Neural progenitor cell (in vitro differentiated cells): ENCODE results near the gene NEK6. TPM values are rescaled to one million over a fixed set of nuclear protein-coding genes. Genes with fewer than 3 reads are reported as not detected.
A peak's percentile ranks its signal among the peaks of the same experiment; 100 is the strongest.

Experiments
- DNase-seq: peaks from one replicate; pipeline ENCODE4 v3.0.0-alpha.2; 2016; ENCODE audit warnings: low spot score
- H2AFZ ChIP-seq: fragments of 200-600 bp; sonication (generic); replicated peaks from 2 replicates; pipeline ENCODE4 v1.6.1; 2016; ENCODE audit warnings: antibody characterized with exemption
- H3F3A ChIP-seq: fragments of 200-600 bp; sonication (generic); 2 replicates; pipeline ENCODE4 v1.6.1; 2016; ENCODE audit warnings: antibody characterized with exemption, low read depth
- H3K27ac ChIP-seq: fragments of 200-600 bp; sonication (generic); 2 replicates; pipeline ENCODE4 v1.5.1; 2016; ENCODE audit warnings: mild to moderate bottlenecking
- H3K27me3 ChIP-seq: fragments of 200-600 bp; sonication (generic); 2 replicates; pipeline ENCODE4 v1.6.1; 2016; ENCODE audit warnings: mild to moderate bottlenecking, moderate library complexity
- H3K36me3 ChIP-seq: fragments of 200-600 bp; sonication (generic); 2 replicates; pipeline ENCODE4 v1.5.1; 2016
- H3K4me1 ChIP-seq: fragments of 200-600 bp; sonication (generic); 2 replicates; pipeline ENCODE4 v1.6.1; 2016; ENCODE audit warnings: mixed run types
- H3K4me2 ChIP-seq: fragments of 200-600 bp; sonication (generic); 2 replicates; pipeline ENCODE4 v1.6.1; 2016
- H3K4me3 ChIP-seq: fragments of 200-600 bp; sonication (generic); 2 replicates; pipeline ENCODE4 v1.5.1; 2016
- H3K79me2 ChIP-seq: fragments of 200-600 bp; sonication (generic); 2 replicates; pipeline ENCODE4 v1.6.1; 2016; ENCODE audit warnings: low read depth
- H3K9ac ChIP-seq: fragments of 200-600 bp; sonication (generic); 2 replicates; pipeline ENCODE4 v1.6.1; 2016
- H3K9me3 ChIP-seq: fragments of 200-600 bp; sonication (generic); 2 replicates; pipeline ENCODE4 v1.5.1; 2016; ENCODE audit warnings: low read depth
- H4K20me1 ChIP-seq: fragments of 200-600 bp; sonication (generic); 2 replicates; pipeline ENCODE4 v1.6.1; 2016; ENCODE audit warnings: low read depth
- H3K27ac Mint-ChIP-seq: 3 replicates; pipeline ENCODE4 v1.8.0; 2021; ENCODE audit warnings: mixed read lengths
- H3K27me3 Mint-ChIP-seq: 2 replicates; pipeline ENCODE4 v1.8.0; 2022; ENCODE audit warnings: low read depth, mild to moderate bottlenecking, inconsistent platforms, moderate library complexity, mixed read lengths; ENCODE audit not compliant: insufficient read depth
- H3K36me3 Mint-ChIP-seq: 3 replicates; pipeline ENCODE4 v1.8.0; 2021; ENCODE audit warnings: mixed read lengths
- H3K4me1 Mint-ChIP-seq: 3 replicates; pipeline ENCODE4 v1.8.0; 2021; ENCODE audit warnings: mixed read lengths
- H3K4me3 Mint-ChIP-seq: 3 replicates; pipeline ENCODE4 v1.8.0; 2021; ENCODE audit warnings: mild to moderate bottlenecking, moderate library complexity, mixed read lengths
- H3K9me3 Mint-ChIP-seq: 3 replicates; pipeline ENCODE4 v1.8.0; 2020; ENCODE audit warnings: mixed read lengths
- EZH2 ChIP-seq: fragments of 200-600 bp; sonication (generic); IDR thresholded peaks from 2 replicates; pipeline ENCODE4 v1.6.1; 2017; ENCODE audit warnings: antibody characterized with exemption, mild to moderate bottlenecking, moderate library complexity
- EZH2phosphoT487 ChIP-seq: fragments of 200-600 bp; sonication (generic); IDR thresholded peaks from 2 replicates; pipeline ENCODE4 v1.6.1; 2017; ENCODE audit warnings: antibody characterized with exemption
- total RNA-seq: library from RNA; depleted of rRNA; stranded (reverse); fragments of >200 nt; gene quantifications from 2 replicates; pipeline ENCODE4 v1.2.3, GENCODE V29; 2015; ENCODE audit warnings: low replicate concordance
- TF ChIP-seq, protein P1 (sequence below): fragments of 200-600 bp; sonication (generic); IDR thresholded peaks from 2 replicates; pipeline ENCODE4 v1.5.1; 2017; ENCODE audit warnings: antibody characterized with exemption, mild to moderate bottlenecking

NEK6 gene
- total RNA-seq, 1 donor from 2014 or later, result 18.5 TPM

DNA sequence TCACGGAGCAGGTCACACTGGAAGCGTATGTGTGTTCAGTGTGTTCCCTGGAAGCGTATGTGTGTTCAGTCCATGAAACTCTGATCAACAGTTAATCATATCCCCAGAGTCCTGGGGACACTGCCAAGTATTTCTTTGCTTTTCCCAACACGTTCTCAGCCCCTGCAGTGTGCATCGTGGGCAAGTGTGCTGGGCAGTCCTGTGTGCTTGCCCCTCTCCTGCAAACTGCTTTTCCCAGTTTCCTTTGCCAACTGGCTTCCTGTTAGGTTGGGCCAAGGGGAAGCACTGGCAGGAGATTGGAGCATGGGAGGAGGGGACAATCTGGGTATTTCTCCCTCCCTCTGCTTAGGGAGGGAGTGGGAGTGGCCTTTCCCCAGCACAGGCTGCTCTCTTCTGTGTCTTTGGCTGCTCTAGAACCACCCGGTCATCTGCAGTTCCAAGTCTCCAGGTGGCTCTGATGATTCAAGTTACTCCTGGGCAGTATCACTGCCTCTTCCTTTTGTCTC is 36.8 kb upstream of the NEK6 start:
- no peaks in the 10 kb centered on the region for H3K9me3 Mint-ChIP-seq

DNA sequence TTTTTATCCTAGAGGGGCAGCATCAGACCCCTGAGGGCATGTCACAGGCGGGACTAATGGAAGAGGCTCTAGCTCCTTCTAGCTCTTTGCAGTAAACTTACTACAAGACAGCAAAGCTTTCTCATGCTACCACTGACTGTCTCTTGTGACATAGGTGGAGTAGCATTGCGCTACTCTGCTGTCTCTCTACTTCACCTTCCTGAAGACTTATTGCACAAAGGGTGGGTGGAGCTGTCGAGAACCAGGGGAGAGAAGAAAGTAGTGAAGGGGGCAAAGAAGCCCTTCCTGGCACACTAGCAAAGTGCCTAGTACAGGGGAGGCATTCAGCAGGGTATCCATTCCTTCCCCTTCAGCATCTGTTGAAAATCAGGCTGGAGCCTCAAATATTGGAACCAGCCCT is 36.1 kb upstream of the NEK6 start:
- H3K36me3 ChIP-seq, result no peaks in the 10 kb centered on the region
- Mint-ChIP-seq H3K4me3 (no peak overlapping the region), H3K4me1 (no peaks in the 10 kb centered on the region), H3K27me3 (peaks cover 4% of the 10 kb centered on the region), H3K36me3 (no peaks in the 10 kb centered on the region), H3K9me3 (no peaks in the 10 kb centered on the region), H3K27ac (no peak overlapping the region)
- H3F3A ChIP-seq, result no peaks in the 10 kb centered on the region
- no peak for DNase-seq
- no peak overlapping the region for H3K4me2 ChIP-seq
- H3K4me1 ChIP-seq, result no peaks in the 10 kb centered on the region
- no peak overlapping the region for H3K9ac ChIP-seq
- no peak overlapping the region for H3K27ac ChIP-seq
- no peak for TF ChIP-seq EZH2phosphoT487
- TF ChIP-seq, protein P1, sequence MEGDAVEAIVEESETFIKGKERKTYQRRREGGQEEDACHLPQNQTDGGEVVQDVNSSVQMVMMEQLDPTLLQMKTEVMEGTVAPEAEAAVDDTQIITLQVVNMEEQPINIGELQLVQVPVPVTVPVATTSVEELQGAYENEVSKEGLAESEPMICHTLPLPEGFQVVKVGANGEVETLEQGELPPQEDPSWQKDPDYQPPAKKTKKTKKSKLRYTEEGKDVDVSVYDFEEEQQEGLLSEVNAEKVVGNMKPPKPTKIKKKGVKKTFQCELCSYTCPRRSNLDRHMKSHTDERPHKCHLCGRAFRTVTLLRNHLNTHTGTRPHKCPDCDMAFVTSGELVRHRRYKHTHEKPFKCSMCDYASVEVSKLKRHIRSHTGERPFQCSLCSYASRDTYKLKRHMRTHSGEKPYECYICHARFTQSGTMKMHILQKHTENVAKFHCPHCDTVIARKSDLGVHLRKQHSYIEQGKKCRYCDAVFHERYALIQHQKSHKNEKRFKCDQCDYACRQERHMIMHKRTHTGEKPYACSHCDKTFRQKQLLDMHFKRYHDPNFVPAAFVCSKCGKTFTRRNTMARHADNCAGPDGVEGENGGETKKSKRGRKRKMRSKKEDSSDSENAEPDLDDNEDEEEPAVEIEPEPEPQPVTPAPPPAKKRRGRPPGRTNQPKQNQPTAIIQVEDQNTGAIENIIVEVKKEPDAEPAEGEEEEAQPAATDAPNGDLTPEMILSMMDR, result no peak
- TF ChIP-seq EZH2, result no peak
- no peak overlapping the region for H2AFZ ChIP-seq
- H3K27me3 ChIP-seq, result no peaks in the 10 kb centered on the region
- no peaks in the 10 kb centered on the region for H4K20me1 ChIP-seq
- H3K4me3 ChIP-seq, result no peak overlapping the region
- no peaks in the 10 kb centered on the region for H3K79me2 ChIP-seq
- H3K9me3 ChIP-seq, result no peaks in the 10 kb centered on the region

More for the DNA sequence above, 36.8 kb upstream of the NEK6 start:
- H3K9ac ChIP-seq, result no peak overlapping the region
- DNase-seq, result no peak
- TF ChIP-seq, protein P1, result no peak
- TF ChIP-seq EZH2phosphoT487 (no peak), EZH2 (no peak)
- H4K20me1 ChIP-seq, result no peaks in the 10 kb centered on the region
- H3F3A ChIP-seq, result no peaks in the 10 kb centered on the region
- H3K36me3 Mint-ChIP-seq, result no peaks in the 10 kb centered on the region
- H3K4me2 ChIP-seq, result no peak overlapping the region
- H3K27ac Mint-ChIP-seq, result peak overlapping the region; percentile 30
- no peaks in the 10 kb centered on the region for H3K4me1 ChIP-seq
- H3K79me2 ChIP-seq, result no peaks in the 10 kb centered on the region
- H3K4me3 ChIP-seq, result no peak overlapping the region
- no peak overlapping the region for H3K4me3 Mint-ChIP-seq
- H3K27ac ChIP-seq, result no peak overlapping the region
- H3K36me3 ChIP-seq, result no peaks in the 10 kb centered on the region
- peaks cover 4% of the 10 kb centered on the region for H3K27me3 Mint-ChIP-seq
- H2AFZ ChIP-seq, result no peak overlapping the region
- no peaks in the 10 kb centered on the region for H3K9me3 ChIP-seq
- H3K4me1 Mint-ChIP-seq, result no peaks in the 10 kb centered on the region
- no peaks in the 10 kb centered on the region for H3K27me3 ChIP-seq

DNA sequence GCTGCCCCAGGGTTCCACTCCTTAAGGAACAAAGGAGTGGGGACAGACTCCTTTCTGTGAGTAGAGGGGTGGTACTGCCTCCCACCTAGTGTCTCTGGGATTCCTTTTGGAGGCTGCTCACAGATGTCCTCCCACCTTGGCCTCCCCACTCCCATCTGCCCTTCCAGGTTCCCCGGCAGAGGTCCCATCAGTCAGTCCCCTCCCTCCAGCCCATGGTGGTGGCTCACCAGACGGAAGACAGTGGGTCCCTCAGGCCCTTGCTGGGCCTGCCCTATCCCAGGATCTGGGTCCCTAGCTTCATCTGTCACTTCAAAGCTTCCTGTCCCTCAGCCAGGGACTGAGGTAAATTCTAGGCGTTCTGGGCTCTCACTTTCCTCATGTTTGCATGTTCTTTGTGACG is 35.6 kb upstream of the NEK6 start:
- Histone ChIP-seq H2AFZ (no peak overlapping the region), H3K4me3 (no peak overlapping the region), H3K27ac (no peak overlapping the region), H3K4me2 (no peak overlapping the region), H3F3A (no peaks in the 10 kb centered on the region), H3K9ac (no peak overlapping the region), H4K20me1 (no peaks in the 10 kb centered on the region), H3K9me3 (no peaks in the 10 kb centered on the region), H3K79me2 (no peaks in the 10 kb centered on the region), H3K27me3 (no peaks in the 10 kb centered on the region), H3K36me3 (no peaks in the 10 kb centered on the region), H3K4me1 (no peaks in the 10 kb centered on the region)
- TF ChIP-seq EZH2phosphoT487 (no peak), EZH2 (no peak)
- TF ChIP-seq, protein P1, result no peak
- H3K9me3 Mint-ChIP-seq, result no peaks in the 10 kb centered on the region
- H3K27me3 Mint-ChIP-seq, result peaks cover 2% of the 10 kb centered on the region
- no peaks in the 10 kb centered on the region for H3K4me1 Mint-ChIP-seq
- H3K27ac Mint-ChIP-seq, result peak overlapping the region; percentile 42
- H3K4me3 Mint-ChIP-seq, result no peak overlapping the region
- H3K36me3 Mint-ChIP-seq, result no peaks in the 10 kb centered on the region
- no peak for DNase-seq
